Thyroid gland (tissue), 4 donors: Measurements from ENCODE around the gene RNGTT.

Experiments used
- POLR2A ChIP-seq, 2 donors: fragments of 450-650 bp; IDR thresholded peaks; one replicate each; pipeline ENCODE4 v1.6.1; 2017; ENCODE audit warnings: antibody characterized with exemption in 2 of 2, mild to moderate bottlenecking in 2 of 2, moderate library complexity in 1 of 2
- TF ChIP-seq, protein P1 (sequence below), 6 experiments: fragments of 200-600 bp in 3 of 6; fragments of 450-650 bp in 3 of 6; sonication (generic) in 3 of 6; IDR thresholded peaks; one replicate each; pipeline ENCODE4 v1.5.1; 2016 to 2019; ENCODE audit warnings: antibody characterized with exemption in 6 of 6, mild to moderate bottlenecking in 2 of 6, inconsistent platforms in 1 of 6, moderate library complexity in 1 of 6

DNA sequence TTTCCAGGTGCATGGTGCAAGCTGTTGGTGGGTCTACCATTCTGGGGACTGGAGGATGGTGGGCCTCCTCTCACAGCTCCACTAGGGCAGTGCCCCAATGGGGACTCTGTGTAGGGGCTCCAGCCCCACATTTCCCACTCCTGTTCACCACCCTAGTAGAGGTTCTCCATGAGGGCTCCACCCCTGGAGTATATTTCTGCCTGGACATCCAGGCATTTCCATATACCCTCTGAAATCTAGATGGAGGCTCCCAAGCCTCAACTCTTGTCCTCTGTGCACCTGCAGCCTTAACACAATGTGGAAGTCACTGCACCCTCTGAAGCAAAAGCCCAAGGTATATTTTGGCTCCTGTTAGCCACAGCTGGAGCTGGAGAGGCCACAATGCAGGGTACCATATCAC is 393.5 kb downstream of the RNGTT start:
- TF ChIP-seq, protein P1, sequence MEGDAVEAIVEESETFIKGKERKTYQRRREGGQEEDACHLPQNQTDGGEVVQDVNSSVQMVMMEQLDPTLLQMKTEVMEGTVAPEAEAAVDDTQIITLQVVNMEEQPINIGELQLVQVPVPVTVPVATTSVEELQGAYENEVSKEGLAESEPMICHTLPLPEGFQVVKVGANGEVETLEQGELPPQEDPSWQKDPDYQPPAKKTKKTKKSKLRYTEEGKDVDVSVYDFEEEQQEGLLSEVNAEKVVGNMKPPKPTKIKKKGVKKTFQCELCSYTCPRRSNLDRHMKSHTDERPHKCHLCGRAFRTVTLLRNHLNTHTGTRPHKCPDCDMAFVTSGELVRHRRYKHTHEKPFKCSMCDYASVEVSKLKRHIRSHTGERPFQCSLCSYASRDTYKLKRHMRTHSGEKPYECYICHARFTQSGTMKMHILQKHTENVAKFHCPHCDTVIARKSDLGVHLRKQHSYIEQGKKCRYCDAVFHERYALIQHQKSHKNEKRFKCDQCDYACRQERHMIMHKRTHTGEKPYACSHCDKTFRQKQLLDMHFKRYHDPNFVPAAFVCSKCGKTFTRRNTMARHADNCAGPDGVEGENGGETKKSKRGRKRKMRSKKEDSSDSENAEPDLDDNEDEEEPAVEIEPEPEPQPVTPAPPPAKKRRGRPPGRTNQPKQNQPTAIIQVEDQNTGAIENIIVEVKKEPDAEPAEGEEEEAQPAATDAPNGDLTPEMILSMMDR (IDR thresholded peaks at IDR 0.05), result no peak
- no peak for TF ChIP-seq POLR2A (IDR thresholded peaks at IDR 0.05)
